Endothelial cell of umbilical vein (primary cell): ENCODE data around the gene SPDEF.

Experiments
- FOS ChIP-seq: IDR thresholded peaks from 2 replicates; pipeline ENCODE4 v1.6.1; 2011; ENCODE audit warnings: mild to moderate bottlenecking, low read length, moderate library complexity, borderline replicate concordance; ENCODE audit not compliant: insufficient read depth
- MAX ChIP-seq: IDR thresholded peaks from 2 replicates; pipeline ENCODE4 v1.6.1; 2011; ENCODE audit not compliant: insufficient read depth, insufficient read length
- POLR2AphosphoS5 ChIP-seq: IDR thresholded peaks from 2 replicates; pipeline ENCODE4 v1.6.1; 2012; ENCODE audit warnings: low read depth, mild to moderate bottlenecking, control low read depth, low read length, moderate library complexity; ENCODE audit not compliant: insufficient read depth
- TF ChIP-seq, protein P1 (sequence below), 2 donors: IDR thresholded peaks; 1 replicate in 1 of 2; 2 replicates in 1 of 2; pipeline ENCODE4 v1.5.1; 2011; ENCODE audit warnings: low read length in 2 of 2, mild to moderate bottlenecking in 2 of 2, moderate library complexity in 2 of 2, control low read depth in 1 of 2, inconsistent platforms in 1 of 2, low read depth in 1 of 2; ENCODE audit not compliant: insufficient read depth in 1 of 2; ENCODE audit errors: extremely low read depth in 1 of 2

GRCh38 chr6:34491091-34491430 lies 65.1 kb downstream of the SPDEF start:
- TF ChIP-seq MAX (no peak), POLR2AphosphoS5 (no peak), FOS (no peak)
- TF ChIP-seq, protein P1, sequence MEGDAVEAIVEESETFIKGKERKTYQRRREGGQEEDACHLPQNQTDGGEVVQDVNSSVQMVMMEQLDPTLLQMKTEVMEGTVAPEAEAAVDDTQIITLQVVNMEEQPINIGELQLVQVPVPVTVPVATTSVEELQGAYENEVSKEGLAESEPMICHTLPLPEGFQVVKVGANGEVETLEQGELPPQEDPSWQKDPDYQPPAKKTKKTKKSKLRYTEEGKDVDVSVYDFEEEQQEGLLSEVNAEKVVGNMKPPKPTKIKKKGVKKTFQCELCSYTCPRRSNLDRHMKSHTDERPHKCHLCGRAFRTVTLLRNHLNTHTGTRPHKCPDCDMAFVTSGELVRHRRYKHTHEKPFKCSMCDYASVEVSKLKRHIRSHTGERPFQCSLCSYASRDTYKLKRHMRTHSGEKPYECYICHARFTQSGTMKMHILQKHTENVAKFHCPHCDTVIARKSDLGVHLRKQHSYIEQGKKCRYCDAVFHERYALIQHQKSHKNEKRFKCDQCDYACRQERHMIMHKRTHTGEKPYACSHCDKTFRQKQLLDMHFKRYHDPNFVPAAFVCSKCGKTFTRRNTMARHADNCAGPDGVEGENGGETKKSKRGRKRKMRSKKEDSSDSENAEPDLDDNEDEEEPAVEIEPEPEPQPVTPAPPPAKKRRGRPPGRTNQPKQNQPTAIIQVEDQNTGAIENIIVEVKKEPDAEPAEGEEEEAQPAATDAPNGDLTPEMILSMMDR (IDR thresholded peaks at IDR 0.05; ENCODE audit: extremely low read depth in 1 of 2, insufficient read depth in 1 of 2, low read depth in 1 of 2, low read length in 2 of 2), result no peak
